Glutamatergic neuron (in vitro differentiated cells): ENCODE data around the gene SLC5A8. TPM values are rescaled to one million over a fixed set of nuclear protein-coding genes. Genes with fewer than 3 reads are reported as not detected.

Source experiments
- DNase-seq: peaks from one replicate; pipeline ENCODE4 v3.0.0; 2022
- H3K27ac Mint-ChIP-seq: one replicate; pipeline ENCODE4 v1.8.0; 2020; ENCODE audit warnings: mild to moderate bottlenecking, mixed read lengths, inconsistent platforms; ENCODE audit not compliant: unreplicated experiment
- H3K27me3 Mint-ChIP-seq: one replicate; pipeline ENCODE4 v1.8.0; 2020; ENCODE audit warnings: mild to moderate bottlenecking, moderate library complexity, mixed read lengths, inconsistent platforms; ENCODE audit not compliant: unreplicated experiment
- H3K36me3 Mint-ChIP-seq: one replicate; pipeline ENCODE4 v1.8.0; 2020; ENCODE audit warnings: mild to moderate bottlenecking, mixed read lengths, inconsistent platforms; ENCODE audit not compliant: unreplicated experiment
- H3K4me1 Mint-ChIP-seq: one replicate; pipeline ENCODE4 v1.8.0; 2020; ENCODE audit warnings: mild to moderate bottlenecking, low read depth, mixed read lengths, inconsistent platforms; ENCODE audit not compliant: unreplicated experiment
- H3K4me3 Mint-ChIP-seq: one replicate; pipeline ENCODE4 v1.8.0; 2020; ENCODE audit warnings: mild to moderate bottlenecking, mixed read lengths, inconsistent platforms; ENCODE audit not compliant: unreplicated experiment
- H3K9me3 Mint-ChIP-seq: one replicate; pipeline ENCODE4 v1.8.0; 2020; ENCODE audit warnings: mild to moderate bottlenecking, moderate library complexity, mixed read lengths, inconsistent platforms; ENCODE audit not compliant: unreplicated experiment
- CTCF ChIP-seq: fragments of 200-600 bp; sonication (generic); IDR thresholded peaks from one replicate; pipeline ENCODE4 v1.5.0; 2021; ENCODE audit not compliant: partially characterized antibody, unreplicated experiment
- total RNA-seq: library from RNA; stranded (reverse); fragmentation: NEBNext Ultra II Directional; extraction: Animal tissue kit (Norgen Biotek cat#: 25700); gene quantifications from one replicate; pipeline ENCODE4 v1.2.1, GENCODE V29; 2021; ENCODE audit not compliant: unreplicated experiment

The SLC5A8 gene
- total RNA-seq, 1 donor from 2014 or later: not detected

- H3K9me3 Mint-ChIP-seq: peaks cover 1% of the 10 kb centered on the region
- no peaks in the 10 kb centered on the region for H3K4me1 Mint-ChIP-seq
- H3K27ac Mint-ChIP-seq: no peak overlapping the region
- peaks cover 8% of the 10 kb centered on the region for H3K36me3 Mint-ChIP-seq
- no peak for TF ChIP-seq CTCF
- DNase-seq: no peak
- no peak overlapping the region for H3K4me3 Mint-ChIP-seq
- peaks cover 5% of the 10 kb centered on the region for H3K27me3 Mint-ChIP-seq
Measured at GRCh38 chr12:101204602-101205304, 5.3 kb downstream of the SLC5A8 start.

GRCh38 chr12:101200824-101201223, 9.2 kb downstream of the SLC5A8 start:
- Mint-ChIP-seq H3K36me3 (no peaks in the 10 kb centered on the region), H3K4me1 (no peaks in the 10 kb centered on the region), H3K27ac (no peak overlapping the region), H3K9me3 (peaks cover 1% of the 10 kb centered on the region), H3K4me3 (no peak overlapping the region), H3K27me3 (no peaks in the 10 kb centered on the region)
- no peak for TF ChIP-seq CTCF
- DNase-seq: no peak

GRCh38 chr12:101200145-101200544, 9.9 kb downstream of the SLC5A8 start:
- TF ChIP-seq CTCF: no peak
- no peaks in the 10 kb centered on the region for H3K27me3 Mint-ChIP-seq
- no peaks in the 10 kb centered on the region for H3K4me1 Mint-ChIP-seq
- no peak overlapping the region for H3K4me3 Mint-ChIP-seq
- DNase-seq: no peak
- H3K9me3 Mint-ChIP-seq: peaks cover 1% of the 10 kb centered on the region
- H3K27ac Mint-ChIP-seq: no peak overlapping the region
- no peaks in the 10 kb centered on the region for H3K36me3 Mint-ChIP-seq

- TF ChIP-seq CTCF: no peak
- Mint-ChIP-seq H3K9me3 (no peaks in the 10 kb centered on the region), H3K27me3 (no peaks in the 10 kb centered on the region), H3K4me3 (no peak overlapping the region), H3K27ac (no peak overlapping the region), H3K4me1 (peaks cover 14% of the 10 kb centered on the region), H3K36me3 (no peaks in the 10 kb centered on the region)
- no peak for DNase-seq
Measured at GRCh38 chr12:101186291-101186690, 23.7 kb downstream of the SLC5A8 start.

GRCh38 chr12:101181776-101182175, 28.3 kb downstream of the SLC5A8 start:
- Mint-ChIP-seq H3K36me3 (no peaks in the 10 kb centered on the region), H3K4me1 (no peaks in the 10 kb centered on the region), H3K9me3 (no peaks in the 10 kb centered on the region), H3K4me3 (no peak overlapping the region), H3K27ac (no peak overlapping the region), H3K27me3 (no peaks in the 10 kb centered on the region)
- no peak for DNase-seq
- no peak for TF ChIP-seq CTCF
